DOHH2 (cell line): ENCODE data around the gene ERP29.

Experiments
- H3F3A ChIP-seq: fragments of 200-600 bp; sonication (generic), shearing (Covaris generic); 2 replicates; pipeline ENCODE4 v1.6.0; 2016; ENCODE audit warnings: antibody characterized with exemption, mild to moderate bottlenecking; ENCODE audit not compliant: control insufficient read depth, insufficient read depth
- H3K27ac ChIP-seq: fragments of 200-600 bp; sonication (generic); 2 replicates; pipeline ENCODE4 v1.5.1; 2014; ENCODE audit warnings: low read depth, mild to moderate bottlenecking, low read length, moderate library complexity
- H3K27me3 ChIP-seq: fragments of 200-600 bp; sonication (generic); 2 replicates; pipeline ENCODE4 v1.6.1; 2014; ENCODE audit warnings: mild to moderate bottlenecking, low read length, mixed read lengths; ENCODE audit not compliant: control insufficient read depth
- H3K36me3 ChIP-seq: fragments of 200-600 bp; sonication (generic); 2 replicates; pipeline ENCODE4 v1.6.1; 2014; ENCODE audit warnings: mild to moderate bottlenecking, low read length, moderate library complexity, mixed read lengths; ENCODE audit not compliant: control insufficient read depth
- H3K4me1 ChIP-seq: fragments of 200-600 bp; sonication (generic); 2 replicates; pipeline ENCODE4 v1.6.1; 2014; ENCODE audit warnings: mild to moderate bottlenecking, low read length, mixed read lengths; ENCODE audit not compliant: control insufficient read depth
- H3K4me2 ChIP-seq: fragments of 200-600 bp; sonication (generic); 2 replicates; pipeline ENCODE4 v1.6.0; 2014; ENCODE audit warnings: mild to moderate bottlenecking, low read length, moderate library complexity
- H3K4me3 ChIP-seq: fragments of 200-600 bp; sonication (generic); 2 replicates; pipeline ENCODE4 v1.5.1; 2014; ENCODE audit warnings: mild to moderate bottlenecking, low read length, mixed read lengths
- H3K79me2 ChIP-seq: fragments of 200-600 bp; sonication (generic); 2 replicates; pipeline ENCODE4 v1.6.1; 2014; ENCODE audit warnings: mild to moderate bottlenecking, low read length, mixed read lengths; ENCODE audit not compliant: control insufficient read depth
- H3K9me2 ChIP-seq: fragments of 200-600 bp; sonication (generic); replicated peaks from 2 replicates; pipeline ENCODE4 v1.6.1; 2014; ENCODE audit warnings: mild to moderate bottlenecking, low read length, mixed read lengths; ENCODE audit not compliant: control insufficient read depth
- H3K9me3 ChIP-seq: fragments of 200-600 bp; sonication (generic); 2 replicates; pipeline ENCODE4 v1.6.1; 2014; ENCODE audit warnings: antibody characterized with exemption, low read length, mixed read lengths; ENCODE audit not compliant: control insufficient read depth, insufficient read depth
- H4K20me1 ChIP-seq: fragments of 200-600 bp; sonication (generic); 2 replicates; pipeline ENCODE4 v1.6.0; 2014; ENCODE audit warnings: low read depth, mild to moderate bottlenecking, antibody characterized with exemption, low read length, moderate library complexity; ENCODE audit not compliant: control insufficient read depth, insufficient read depth
- CTCF ChIP-seq: fragments of 200-600 bp; sonication (generic); IDR thresholded peaks from one replicate; pipeline ENCODE4 v1.5.1; 2014; ENCODE audit warnings: antibody characterized with exemption, mild to moderate bottlenecking, low read depth, low read length; ENCODE audit not compliant: poor library complexity, severe bottlenecking
- EZH2phosphoT487 ChIP-seq: fragments of 200-600 bp; sonication (generic); IDR thresholded peaks from 2 replicates; pipeline ENCODE4 v1.6.1; 2017; ENCODE audit warnings: borderline replicate concordance, mild to moderate bottlenecking, antibody characterized with exemption, low read length, moderate library complexity, mixed read lengths

Gene ERP29

GRCh38 chr12:111975161-111975931 is 37.9 kb upstream of the ERP29 start:
- Histone ChIP-seq H4K20me1 (no peaks in the 10 kb centered on the region), H3F3A (0 out of 2 replicates have a peak, but pooled peaks cover 2% of the 10 kb centered on the region), H3K9me3 (no peaks in the 10 kb centered on the region; the same call in 1 of the 2 replicates), H3K27me3 (no peaks in the 10 kb centered on the region), H3K79me2 (no peaks in the 10 kb centered on the region), H3K4me1 (peaks cover under 1% of the 10 kb centered on the region; the same call in 1 of the 2 replicates), H3K4me3 (no peak overlapping the region), H3K27ac (no peak overlapping the region), H3K9me2 (no peaks in the 10 kb centered on the region), H3K4me2 (no peak overlapping the region), H3K36me3 (no peaks in the 10 kb centered on the region)
- no peak for TF ChIP-seq EZH2phosphoT487
- no peak for TF ChIP-seq CTCF

- H3K4me3 ChIP-seq = no peak overlapping the region
- H3K27me3 ChIP-seq = no peaks in the 10 kb centered on the region
- TF ChIP-seq CTCF = no peak
- H4K20me1 ChIP-seq = no peaks in the 10 kb centered on the region
- H3K79me2 ChIP-seq = no peaks in the 10 kb centered on the region
- no peak overlapping the region for H3K4me2 ChIP-seq
- H3K9me2 ChIP-seq = no peaks in the 10 kb centered on the region
- H3K4me1 ChIP-seq = peaks cover 7% of the 10 kb centered on the region
- H3K36me3 ChIP-seq = no peaks in the 10 kb centered on the region
- H3F3A ChIP-seq = 0 out of 2 replicates have a peak, but pooled peaks cover 2% of the 10 kb centered on the region
- no peak overlapping the region for H3K27ac ChIP-seq
- H3K9me3 ChIP-seq = no peaks in the 10 kb centered on the region
Observed at GRCh38 chr12:111976291-111976690, 36.9 kb upstream of the ERP29 start.

GRCh38 chr12:111976860-111977259 is 36.4 kb upstream of the ERP29 start:
- no peak overlapping the region for H3K27ac ChIP-seq
- H3K79me2 ChIP-seq = no peaks in the 10 kb centered on the region
- TF ChIP-seq EZH2phosphoT487 (no peak), CTCF (no peak)
- H3K9me3 ChIP-seq = no peaks in the 10 kb centered on the region
- no peak overlapping the region for H3K4me3 ChIP-seq
- peaks cover 7% of the 10 kb centered on the region for H3K4me1 ChIP-seq
- no peak overlapping the region for H3K4me2 ChIP-seq
- 0 out of 2 replicates have a peak, but pooled peaks cover 2% of the 10 kb centered on the region for H3F3A ChIP-seq
- no peaks in the 10 kb centered on the region for H3K9me2 ChIP-seq
- H3K36me3 ChIP-seq = no peaks in the 10 kb centered on the region
- no peaks in the 10 kb centered on the region for H3K27me3 ChIP-seq
- no peaks in the 10 kb centered on the region for H4K20me1 ChIP-seq
